ENCODE data around the gene HOXA7. TPM values are rescaled to one million over a fixed set of nuclear protein-coding genes. Genes with fewer than 3 reads are reported as not detected.

Gene HOXA7
- total RNA-seq, 1 donor from 2014 or later = 5.2 TPM

DNA sequence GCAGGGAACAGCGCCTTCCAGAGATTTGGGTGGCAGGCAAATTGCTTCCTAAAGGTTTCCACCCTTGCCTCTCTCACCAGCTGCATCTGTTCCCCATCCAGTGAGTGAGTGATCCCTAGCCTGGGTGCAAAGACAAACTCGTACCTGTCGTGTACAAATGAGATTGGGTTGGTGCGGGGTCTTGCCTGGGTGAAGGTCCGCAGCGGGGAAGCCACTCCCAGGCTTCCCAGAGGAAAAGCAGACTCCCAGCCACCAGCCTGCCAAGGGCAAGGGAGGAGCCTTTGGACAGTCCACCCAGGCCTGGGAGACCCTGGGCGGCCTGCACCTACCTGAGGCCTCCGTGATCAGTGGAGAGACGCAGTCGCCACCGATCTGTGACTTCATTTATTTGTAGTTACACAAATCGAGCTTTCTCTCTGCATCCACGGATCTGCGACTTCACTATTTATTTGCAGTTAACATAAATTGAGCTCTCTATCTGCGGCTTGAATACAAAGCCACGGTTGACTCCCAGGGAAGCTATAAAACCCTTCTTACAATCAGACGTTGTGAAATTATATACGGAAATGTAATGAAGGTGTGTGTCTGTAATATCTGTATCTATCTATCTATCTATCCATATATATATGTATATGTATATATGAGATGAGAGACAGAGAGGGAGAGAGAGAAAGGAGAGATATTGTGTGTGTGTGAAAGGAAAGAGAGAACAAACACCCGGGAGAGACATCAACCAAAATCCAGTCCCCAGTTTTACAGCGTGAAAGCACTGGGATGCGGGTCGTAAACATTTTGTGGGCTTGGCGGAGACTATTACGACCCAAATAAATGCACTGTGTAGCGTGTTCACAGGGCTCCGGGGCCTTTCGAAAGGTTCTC lies 3.0 kb upstream of the HOXA7 start:
- ATAC-seq = no peak

DNA sequence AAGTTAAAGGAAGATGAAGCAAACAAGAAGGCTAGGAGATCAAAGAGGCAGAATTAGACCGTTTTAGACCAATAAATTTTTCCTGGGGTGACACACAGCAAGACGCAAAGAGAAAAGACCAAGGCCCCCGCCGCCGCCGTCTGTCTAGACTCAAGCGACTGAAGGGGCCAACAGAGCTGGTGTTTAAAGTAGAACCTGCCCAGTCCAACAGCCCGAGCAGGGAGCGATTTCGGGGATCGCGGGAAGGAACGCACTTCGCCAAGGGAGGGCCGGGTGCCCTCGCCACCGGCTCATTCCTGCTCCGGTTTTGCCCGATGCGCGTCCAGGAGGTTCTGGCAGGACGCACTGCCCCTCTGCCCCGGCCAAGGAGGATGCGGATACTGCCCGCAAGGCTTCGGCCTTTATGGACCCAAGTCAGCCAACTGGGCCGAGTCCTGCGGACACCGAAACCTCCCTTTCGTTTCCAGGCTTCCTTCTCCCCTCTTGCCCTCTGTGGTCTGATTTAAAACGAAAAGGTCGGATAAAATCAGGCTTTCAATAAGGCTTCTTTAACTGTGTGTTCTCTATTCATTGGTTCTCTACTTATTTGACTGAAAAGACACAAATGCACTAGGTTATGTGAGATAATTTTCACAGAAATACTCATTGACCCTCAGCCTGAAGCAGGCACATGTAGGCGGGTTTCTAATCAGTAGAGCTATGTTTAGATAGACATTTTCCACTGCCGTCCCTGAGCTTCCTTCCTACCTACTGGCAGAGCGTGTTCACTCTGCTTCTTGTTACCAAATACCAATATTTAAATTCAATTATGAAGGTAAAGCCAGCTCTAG lies 2.2 kb upstream of the HOXA7 start:
- no peak for ATAC-seq

DNA sequence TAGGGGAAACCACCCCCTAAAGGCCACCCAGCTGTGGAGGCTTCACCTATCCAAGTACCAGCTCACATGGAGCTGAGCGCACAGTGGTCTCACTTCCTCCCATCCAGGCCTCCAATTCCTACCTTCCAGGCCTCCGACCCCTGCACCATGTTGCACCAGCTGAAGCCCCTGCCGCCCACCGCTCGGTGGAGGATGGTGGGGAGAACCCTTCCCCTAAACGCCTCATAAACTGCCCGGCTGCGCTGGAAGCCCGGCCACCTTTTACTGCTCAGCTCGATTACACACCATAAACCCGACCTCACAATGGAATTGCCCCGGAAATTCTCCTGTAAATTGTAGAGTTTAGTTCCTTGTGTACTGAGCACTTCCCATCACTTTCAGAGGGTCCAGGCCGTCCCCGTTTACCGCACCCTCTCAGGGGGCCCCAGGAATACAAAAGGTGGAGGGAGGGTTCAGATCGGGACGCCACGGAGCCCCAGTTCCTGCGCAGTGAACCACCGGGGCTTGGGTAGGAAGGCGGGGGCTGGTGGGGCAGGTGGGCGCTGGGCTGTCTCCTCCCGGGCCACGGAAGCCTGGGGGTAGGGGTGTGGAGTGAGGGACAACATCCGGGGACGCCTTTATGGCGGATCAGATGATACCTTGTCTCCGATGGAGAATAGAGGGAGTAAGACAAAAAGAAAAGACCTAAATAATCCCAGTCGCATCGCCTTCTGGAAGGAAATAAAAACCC lies 1.4 kb upstream of the HOXA7 start:
- no peak for ATAC-seq

DNA sequence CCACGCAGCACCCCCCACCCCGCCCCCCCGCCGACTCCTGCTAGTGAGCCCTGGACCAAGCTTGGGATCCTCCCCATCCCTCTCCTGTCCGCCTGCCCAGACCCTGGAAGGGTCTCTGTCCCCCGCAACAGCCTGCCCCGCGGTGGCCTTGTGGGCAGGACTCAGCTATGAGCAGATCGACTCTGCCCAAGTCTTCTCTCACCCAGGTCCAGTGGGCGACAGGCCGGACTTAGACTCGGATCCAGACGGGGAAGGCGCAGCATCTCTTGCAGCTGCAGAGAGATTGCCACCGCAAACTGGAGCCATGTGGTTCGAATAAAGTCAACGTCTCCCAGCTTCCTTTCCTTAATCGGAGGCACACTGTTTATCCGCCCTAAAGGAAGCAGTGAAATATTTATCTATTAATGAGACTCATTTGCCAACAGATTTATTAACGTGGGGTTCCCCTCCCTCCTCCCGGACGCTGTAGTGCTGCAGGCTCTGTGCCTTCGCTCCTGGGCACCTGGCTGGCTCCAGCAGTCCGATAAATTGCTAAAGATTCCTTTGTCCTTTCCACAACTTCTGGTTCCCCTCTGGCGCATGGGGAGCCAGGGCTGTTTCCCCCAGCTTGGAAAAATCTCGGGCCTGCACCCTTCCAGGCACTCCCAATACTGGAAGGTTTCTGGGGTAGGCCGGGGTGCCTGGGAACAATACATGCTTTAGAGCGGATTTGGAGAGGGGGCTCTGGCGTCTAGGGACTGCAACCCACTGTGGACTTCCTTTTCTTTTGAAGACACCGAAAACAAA lies 634 bp upstream of the HOXA7 start:
- ATAC-seq = no peak

DNA sequence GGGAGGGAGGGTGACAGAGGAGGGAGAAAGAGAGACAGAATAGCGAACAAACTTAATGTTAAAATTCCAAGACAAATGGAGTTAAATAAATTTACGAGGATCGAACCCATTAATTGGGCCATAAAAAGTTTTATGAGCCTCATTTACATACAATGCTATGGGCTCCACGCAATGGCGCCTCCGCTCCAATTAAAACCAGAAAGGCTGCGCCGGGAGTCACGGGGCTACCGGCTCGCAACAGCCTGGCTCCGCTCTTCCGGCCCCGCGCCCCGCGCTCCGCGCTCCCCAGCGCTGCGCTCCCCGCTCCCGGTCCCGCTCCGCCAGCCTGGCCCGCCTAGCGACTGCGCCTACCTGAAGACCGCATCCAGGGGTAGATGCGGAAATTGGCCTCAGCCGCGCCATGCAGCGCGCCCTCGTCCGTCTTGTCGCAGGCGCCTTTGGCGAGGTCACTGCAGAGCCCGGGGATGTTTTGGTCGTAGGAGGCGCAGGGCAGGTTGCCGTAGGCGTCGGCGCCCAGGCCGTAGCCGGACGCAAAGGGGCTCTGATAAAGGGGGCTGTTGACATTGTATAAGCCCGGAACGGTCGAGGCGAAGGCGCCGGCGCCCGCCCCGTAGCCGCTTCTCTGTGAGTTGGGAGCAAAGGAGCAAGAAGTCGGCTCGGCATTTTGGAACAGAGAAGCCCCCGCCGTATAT lies 513 bp downstream of the HOXA7 start:
- peak; percentile 47 for ATAC-seq

DNA sequence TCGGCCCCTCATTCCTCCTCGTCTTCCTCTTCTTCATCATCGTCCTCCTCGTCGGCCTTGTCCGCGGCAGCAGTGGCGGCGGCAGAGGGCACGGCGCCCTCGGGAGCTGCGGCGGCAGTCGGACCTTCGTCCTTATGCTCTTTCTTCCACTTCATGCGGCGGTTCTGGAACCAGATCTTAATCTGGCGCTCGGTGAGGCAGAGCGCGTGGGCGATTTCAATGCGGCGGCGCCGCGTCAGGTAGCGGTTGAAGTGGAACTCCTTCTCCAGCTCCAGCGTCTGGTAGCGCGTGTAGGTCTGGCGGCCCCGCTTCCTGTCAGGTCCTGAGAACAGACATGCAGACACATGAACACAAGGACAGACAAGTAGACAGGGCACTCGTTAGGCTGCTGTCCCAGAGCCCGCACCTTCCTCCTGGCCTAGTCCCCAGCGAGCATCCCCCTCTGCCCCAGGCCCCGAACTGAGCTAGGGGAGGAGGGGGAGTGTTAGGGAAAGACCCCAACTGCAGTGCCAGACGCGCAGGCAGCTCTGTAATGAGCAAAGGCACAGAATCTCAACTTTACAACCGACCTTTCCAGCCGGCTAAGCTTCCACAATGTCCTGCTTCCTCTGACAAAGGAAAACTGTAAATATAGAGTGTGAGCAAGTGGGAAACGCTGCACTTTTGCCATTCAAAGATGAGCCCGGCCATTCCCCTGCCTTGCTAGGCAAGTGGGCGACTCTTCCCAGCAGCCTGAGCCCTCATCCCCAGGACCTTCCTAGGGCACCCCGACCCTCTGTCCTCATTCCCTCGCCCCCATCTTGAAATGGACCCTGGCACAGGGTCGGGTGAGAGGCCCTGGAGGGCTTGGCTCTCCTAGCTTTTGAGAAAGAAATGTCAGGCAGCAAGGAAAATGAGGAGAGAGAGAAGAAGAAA lies 1.3 kb downstream of the HOXA7 start:
- peak; percentile 21 for ATAC-seq

DNA sequence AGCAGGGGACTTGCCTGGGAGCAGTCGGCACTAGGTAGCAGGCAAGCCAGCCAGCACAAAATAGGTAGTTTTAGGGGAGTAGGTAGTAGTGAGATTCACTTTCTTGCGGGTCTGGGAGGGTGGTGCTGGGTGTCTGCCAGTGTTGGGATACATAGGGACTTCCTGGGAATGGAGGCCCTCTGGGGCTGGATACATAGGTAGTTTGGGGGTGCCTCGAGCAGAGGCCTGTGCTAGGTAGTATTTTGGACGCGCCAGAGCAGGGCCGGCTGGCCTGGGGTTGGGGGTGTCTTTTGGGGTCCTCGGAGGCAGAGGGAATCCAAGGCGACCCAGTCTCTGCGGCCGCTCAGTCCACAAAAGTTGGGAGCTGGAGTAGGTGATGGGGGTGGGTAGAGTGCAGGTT lies 2.1 kb downstream of the HOXA7 start:
- no peak for ATAC-seq

DNA sequence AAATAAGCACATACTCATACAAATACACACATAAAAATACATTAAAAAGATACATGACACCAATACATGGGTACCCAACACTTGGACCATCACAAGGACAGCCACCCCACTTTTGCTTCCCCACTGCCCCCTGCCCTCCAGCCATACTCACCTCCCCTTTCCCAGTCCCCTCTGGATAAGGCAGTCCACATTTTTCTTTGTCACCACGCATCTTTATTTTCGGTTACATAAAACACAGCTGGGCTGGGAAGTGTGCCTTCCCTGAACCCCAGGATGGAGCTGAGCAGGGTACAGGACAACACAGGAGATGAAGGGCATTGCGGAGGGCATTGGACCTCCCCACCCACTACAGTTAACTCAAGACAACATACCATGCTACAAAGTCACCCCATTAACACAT lies 2.9 kb downstream of the HOXA7 start:
- ATAC-seq = no peak

DNA sequence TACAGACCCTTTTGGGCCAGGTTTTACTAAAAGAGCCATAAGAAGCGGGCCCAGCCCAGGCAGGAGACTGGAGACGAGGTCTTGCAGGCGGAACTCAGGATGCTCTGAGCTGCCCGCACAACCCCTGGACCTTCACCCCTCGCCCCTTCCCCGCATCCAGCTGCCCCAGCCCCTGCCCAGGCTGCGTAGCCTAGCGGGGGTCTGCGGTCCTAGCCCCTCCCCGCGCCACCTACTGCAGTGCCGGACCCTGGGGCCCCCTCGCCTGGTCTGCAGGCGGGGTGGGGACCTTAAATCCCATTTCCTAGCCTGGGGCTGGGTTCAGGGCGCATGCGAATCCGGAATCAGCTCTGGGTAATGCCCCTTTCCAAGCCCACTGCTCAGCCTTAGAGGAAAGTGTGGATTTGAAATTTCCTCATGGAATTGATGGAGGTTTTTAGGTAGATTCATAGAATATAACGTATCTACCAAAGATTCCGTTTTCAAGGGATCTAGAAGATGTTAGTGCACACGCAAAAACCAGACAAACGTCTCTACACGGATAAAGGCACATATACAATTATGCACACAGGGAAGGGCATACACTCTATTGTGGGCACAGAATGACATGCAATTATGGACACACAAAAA lies 3.5 kb downstream of the HOXA7 start:
- no peak for ATAC-seq

DNA sequence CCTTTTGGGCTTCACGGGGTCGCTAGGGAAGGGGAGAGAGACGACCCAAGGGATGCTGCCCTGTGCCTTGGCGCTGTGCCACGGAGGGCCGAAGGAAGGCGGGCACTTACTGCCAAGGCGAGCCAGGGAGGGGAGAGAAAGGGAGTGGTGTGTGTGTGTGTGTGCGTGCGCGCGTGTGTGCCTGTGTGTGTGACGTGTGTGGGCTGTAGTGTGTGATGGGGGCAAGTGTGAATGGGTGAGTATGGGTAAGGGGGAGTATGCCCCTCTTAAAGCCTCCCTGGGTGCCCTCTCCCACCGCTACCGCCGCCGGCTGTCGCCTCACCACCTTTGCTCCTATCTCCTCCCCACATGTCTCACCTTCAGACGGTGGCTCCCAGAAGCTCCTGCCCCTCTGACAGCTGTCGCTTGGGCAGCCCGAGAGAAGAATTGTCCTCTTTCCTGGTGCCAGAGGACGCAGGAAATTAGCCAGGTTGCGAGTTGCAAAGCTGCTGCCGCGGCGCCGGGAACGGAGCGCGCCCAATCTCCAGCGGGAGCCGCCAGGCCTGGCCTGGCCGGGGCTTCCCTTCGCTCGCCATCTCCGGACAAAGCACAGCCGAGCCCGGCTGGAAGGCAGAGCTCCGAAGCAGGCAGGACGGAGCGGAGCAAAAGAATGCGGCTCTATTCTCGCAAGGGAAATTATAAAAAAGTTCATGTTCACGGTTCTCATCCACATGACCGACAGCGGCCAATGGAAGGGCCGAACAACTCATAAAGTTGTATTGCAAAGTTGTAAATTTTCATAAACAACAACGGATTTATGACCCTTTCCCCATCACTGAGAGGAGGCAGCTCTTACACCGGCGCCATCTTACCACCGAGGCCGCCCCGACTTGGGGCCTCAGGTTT lies 4.3 kb downstream of the HOXA7 start, which contains the start of gene HOXA3:
Gene HOXA3 (minus strand): TSS at position 653 of the 885 bp plus-strand sequence. CDS start 41,943 bp downstream, outside the sequence.
- no peak for ATAC-seq

DNA sequence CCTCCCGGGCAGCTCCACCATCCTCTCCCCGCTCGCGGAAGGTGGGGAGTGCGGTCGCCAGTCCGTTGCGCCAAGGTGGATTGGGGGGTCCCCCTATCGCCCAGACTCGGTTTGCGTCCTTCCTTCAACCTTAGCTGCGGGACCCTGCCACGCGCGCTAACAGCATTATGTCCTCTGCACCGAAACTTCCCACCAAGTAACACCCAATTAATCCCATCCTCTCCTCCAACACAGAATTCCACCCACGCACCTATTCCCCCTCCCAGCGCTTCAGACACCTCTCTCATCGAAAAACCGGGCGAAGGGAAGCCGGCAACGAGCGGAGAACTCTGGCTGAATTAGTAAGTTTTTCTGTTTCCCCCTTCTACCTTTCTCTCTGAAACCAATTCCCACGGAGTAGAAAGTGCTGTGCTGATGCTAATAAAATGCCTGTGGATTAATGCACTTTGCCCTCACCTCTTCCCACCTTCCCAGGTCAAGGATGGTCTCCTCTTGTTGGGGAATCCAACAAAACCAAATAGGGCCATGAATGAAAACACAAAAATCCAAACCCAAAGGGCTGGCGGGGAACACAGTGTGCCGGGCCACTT lies 5.0 kb downstream of the HOXA7 start:
- ATAC-seq = no peak

DNA sequence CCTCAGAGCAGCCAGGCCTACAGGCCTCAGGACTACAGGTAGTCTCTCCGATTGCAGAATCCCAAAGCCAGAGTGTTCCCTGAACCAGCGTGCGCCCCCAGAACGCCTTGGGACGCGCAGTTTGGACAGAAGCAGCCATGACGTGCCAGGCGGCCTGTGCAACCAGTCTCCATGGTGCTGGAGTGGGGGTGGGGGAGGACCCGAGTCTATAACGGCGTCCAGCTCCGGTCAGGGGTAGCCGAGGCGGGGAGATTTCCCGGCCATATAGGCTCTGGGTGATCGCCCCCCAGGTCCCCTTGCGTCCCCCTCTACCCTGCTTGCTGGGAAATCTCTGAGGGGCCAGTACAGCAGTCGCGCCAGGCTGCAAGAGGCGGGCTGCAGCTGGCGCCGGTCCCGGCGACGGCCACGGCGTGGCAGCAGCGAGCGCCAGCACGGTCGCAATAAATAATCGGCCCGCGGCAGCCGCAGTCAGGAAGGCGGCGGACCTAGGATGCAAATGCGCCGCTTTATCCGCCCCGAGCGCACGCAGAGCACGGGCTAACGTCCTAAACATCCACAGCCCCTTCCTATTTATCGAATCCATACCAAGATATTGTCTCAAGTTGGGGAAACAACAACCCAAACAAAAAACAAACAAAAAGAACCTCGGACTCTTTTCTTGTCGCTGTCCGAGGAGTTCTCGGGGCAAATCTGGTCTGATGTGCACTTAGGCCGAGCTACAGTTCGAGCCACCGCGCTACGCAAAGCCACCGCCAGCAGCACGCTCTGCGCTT lies 5.7 kb downstream of the HOXA7 start:
- peak; percentile 62 for ATAC-seq

DNA sequence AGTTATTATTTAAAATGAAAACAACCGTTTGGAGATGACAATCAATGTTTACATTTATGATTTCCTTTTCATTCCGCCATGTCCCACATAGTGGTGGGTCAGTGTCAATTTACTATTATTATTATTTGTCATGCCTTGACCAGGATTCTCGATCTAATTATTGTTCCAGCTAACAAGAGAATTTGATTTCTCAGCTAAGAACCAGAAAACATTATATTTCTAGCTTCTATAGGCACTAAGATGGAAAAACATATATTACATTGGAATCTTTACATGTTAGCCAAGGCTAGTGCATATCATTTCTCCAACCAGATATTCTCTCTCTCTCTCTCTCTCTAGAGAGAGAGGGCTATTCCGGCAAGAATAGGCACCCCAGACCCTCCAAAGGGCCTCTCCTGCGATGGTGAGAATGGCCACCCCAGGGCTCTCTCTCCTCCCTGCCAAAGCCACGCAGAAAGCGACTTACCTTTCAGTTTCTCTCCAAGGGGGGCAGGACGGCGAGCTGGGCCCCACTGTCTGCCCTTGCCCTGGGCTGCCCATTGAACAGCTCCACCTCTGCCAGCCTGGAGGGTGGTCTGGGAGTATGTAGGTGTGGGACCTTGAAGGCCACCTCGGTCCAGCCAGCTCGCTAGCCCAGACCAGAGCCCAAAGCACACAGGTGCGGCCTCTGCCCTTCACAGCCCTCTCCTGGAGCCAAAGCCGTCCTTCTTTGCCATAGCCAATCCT lies 6.5 kb downstream of the HOXA7 start:
- ATAC-seq = peak; percentile 3

DNA sequence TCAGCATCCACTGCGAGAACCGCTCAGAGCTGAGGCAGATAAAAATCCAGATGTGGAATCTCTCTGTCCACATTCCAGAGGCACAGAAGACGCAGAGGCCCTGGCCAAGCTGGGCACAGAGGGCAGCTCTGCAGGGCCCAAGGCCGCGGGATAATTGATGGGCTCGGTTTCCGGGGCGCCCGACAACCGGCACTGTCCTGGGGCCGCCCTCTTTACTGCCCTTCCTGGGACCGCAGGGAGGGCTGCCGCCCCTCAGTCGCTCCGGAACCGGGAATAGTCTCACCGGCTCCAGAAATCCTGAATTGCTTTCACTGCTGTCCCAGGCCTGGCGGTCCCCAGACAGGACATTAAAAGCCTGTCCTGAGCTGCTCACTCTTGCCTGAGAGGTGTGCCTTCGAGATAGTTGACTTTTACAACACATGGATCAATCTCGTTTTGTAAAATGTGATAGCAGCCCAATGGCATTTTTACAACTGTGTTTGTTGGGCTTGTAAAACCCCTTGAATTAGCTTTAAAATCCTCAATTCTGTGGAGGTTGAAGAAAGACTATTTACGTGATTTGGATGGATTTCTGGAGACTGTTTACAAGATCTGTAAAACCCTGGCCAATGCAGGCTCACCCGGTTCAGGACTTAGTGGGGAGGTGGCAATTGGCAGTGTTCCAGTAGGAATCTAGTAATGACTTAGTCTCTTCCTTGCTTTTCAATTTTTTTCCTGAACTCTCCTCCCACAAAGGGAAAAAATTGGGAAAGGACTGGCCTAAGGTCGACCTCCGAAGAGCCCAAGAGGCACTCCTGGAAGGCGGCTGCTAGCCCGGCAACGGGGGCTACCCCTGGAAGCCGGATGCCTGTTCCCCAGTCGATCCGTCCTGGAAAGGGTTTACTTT lies 7.5 kb downstream of the HOXA7 start:
- no peak for ATAC-seq

DNA sequence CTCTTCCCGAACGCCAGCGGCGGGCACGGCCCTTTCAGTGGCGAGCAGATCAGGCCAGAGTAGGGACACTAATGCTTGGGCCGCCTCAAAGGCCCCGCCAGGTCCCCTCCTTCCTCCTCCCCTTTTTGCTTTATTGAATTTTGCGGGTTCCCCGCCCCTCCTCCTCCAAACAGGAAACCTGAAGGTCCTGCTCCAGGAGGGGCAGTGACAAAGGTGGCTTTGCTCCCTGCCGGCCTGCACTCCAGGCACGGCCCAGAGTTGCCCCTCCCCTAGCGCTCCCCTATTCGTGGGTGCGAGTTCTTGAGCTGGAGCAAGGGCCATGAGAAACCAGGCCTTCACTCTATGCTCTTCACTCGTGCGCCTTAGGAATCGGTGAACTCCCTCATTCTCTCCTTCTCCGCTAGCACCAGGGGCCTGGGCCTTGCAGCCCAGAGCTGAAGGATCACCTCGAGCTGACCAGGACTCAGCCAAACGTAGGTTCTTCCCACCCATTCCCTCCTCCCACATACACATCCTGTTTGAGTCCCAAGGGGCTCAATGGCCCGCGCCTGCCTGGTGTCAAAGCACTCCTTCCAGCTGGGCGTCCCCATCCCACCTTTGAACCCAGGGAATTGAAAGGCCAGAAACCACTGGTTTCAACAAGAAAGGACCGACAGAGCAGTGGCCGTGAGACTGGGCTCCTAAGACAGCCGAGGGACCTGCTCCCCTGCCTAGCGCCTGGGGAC lies 8.3 kb downstream of the HOXA7 start:
- peak; percentile 30 for ATAC-seq

Measured in esophagus mucosa (tissue), 1 donor.